HepG2 (cell line): ENCODE data around the gene GUCY1A2. TPM values are rescaled to one million over a fixed set of nuclear protein-coding genes. Genes with fewer than 3 reads are reported as not detected.

Source experiments
- ATAC-seq: fragments of 200-7000 bp; cut with Tn5 transposase; 3 replicates; pipeline ENCODE4 v1.9.1; 2020; ENCODE audit warnings: mild to moderate bottlenecking, moderate library complexity
- BruUV-seq: library from RNA; stranded (reverse); fragments of 400-500 nt; replicated peaks from 2 replicates; lab custom pipeline; 2021; lab: Mats Ljungman, UMichigan
- CTCF ChIA-PET: fragments of 300-600 bp; formaldehyde crosslinking; extraction: SDS; loops from one replicate; lab custom pipeline; 2021; ENCODE audit warnings: low total read pairs, inconsistent platforms, low intra/inter-chr PET ratio; lab: Yijun Ruan, JAX
- POLR2A ChIA-PET: fragments of 350-600 bp; sonication (Branson Sonifier 250); formaldehyde crosslinking; loops from one replicate; lab custom pipeline; 2020; ENCODE audit warnings: antibody characterized with exemption, inconsistent platforms; lab: Yijun Ruan, JAX
- DNase-seq: peaks from one replicate; pipeline ENCODE4 v3.0.0-alpha.2; 2015; ENCODE audit warnings: low spot score
- FAIRE-seq: peaks from 3 replicates; lab custom pipeline; 2011; peaks lifted over from hg19 to GRCh38; lab: Jason Lieb, UNC
- H2AFZ ChIP-seq: one replicate; pipeline ENCODE4 v1.6.1; 2011; ENCODE audit warnings: low read length, inconsistent platforms
- H3K27ac ChIP-seq: fragments of 300-600 bp; 3 replicates; pipeline ENCODE4 v1.8.0; 2011; ENCODE audit warnings: mixed run types, mild to moderate bottlenecking, mixed read lengths, low read length, inconsistent platforms; ENCODE audit not compliant: insufficient read depth; ENCODE audit errors: extremely low read length
- H3K27me3 ChIP-seq, 2 experiments: fragments of 200-600 bp in 1 of 2; 2 replicates in 1 of 2; 3 replicates in 1 of 2; pipeline versions ENCODE4 v1.6.0 to v1.8.0; 2011; ENCODE audit warnings: low read length in 2 of 2, mild to moderate bottlenecking in 2 of 2, moderate library complexity in 2 of 2, inconsistent platforms in 1 of 2; ENCODE audit not compliant: insufficient read depth in 2 of 2, control insufficient read depth in 1 of 2
- H3K36me3 ChIP-seq, 2 experiments: fragments of 200-600 bp in 1 of 2; replicated peaks in 1 of 2; 2 replicates in 1 of 2; 3 replicates in 1 of 2; pipeline versions ENCODE4 v1.5.1 to v1.8.0; 2011; ENCODE audit warnings: low read length in 2 of 2, inconsistent platforms in 1 of 2; ENCODE audit not compliant: insufficient read depth in 2 of 2, control insufficient read depth in 1 of 2
- H3K4me1 ChIP-seq: 2 replicates; pipeline ENCODE4 v1.5.1; 2012; ENCODE audit warnings: low read length, inconsistent platforms; ENCODE audit not compliant: insufficient read depth
- H3K4me2 ChIP-seq: 2 replicates; pipeline ENCODE4 v1.6.0; 2011; ENCODE audit warnings: low read depth, low read length, inconsistent platforms
- H3K4me3 ChIP-seq, 3 experiments: fragments of 200-600 bp in 1 of 3; sonication (generic), shearing (Covaris generic) in 1 of 3; replicated peaks in 1 of 3; 2 replicates each; pipeline ENCODE4 v1.5.1; 2011 to 2016; ENCODE audit warnings: low read length in 3 of 3, inconsistent platforms in 2 of 3, low read depth in 2 of 3, mild to moderate bottlenecking in 2 of 3, control low read depth in 1 of 3, mixed read lengths in 1 of 3; ENCODE audit not compliant: insufficient read depth in 1 of 3
- H3K79me2 ChIP-seq: one replicate; pipeline ENCODE4 v1.6.1; 2011; ENCODE audit warnings: low read length, inconsistent platforms; ENCODE audit not compliant: insufficient read depth
- H3K9ac ChIP-seq: 2 replicates; pipeline ENCODE4 v1.6.0; 2011; ENCODE audit warnings: mild to moderate bottlenecking, low read depth, low read length, inconsistent platforms; ENCODE audit not compliant: insufficient read depth
- H3K9me3 ChIP-seq: 2 replicates; pipeline ENCODE4 v1.5.1; 2012; ENCODE audit warnings: mild to moderate bottlenecking, low read length
- H4K20me1 ChIP-seq: 2 replicates; pipeline ENCODE4 v1.6.0; 2011; ENCODE audit warnings: inconsistent platforms, mild to moderate bottlenecking, low read length, moderate library complexity; ENCODE audit not compliant: insufficient read depth
- CAMTA2 ChIP-seq: sonication (generic); formaldehyde crosslinking; IDR thresholded peaks from 2 replicates; pipeline ENCODE4 v1.4.0; 2020; ENCODE audit warnings: mild to moderate bottlenecking, missing genetic modification reagents, borderline replicate concordance
- ETV6 ChIP-seq: sonication (generic); formaldehyde crosslinking; conservative IDR thresholded peaks from 2 replicates; pipeline ENCODE4 v1.4.0; 2020; ENCODE audit warnings: missing genetic modification reagents
- NKX3-1 ChIP-seq: sonication (generic); formaldehyde crosslinking; IDR thresholded peaks from 2 replicates; pipeline ENCODE4 v1.5.0; 2020; ENCODE audit warnings: missing genetic modification reagents
- RELA ChIP-seq: sonication (generic); formaldehyde crosslinking; IDR thresholded peaks from 2 replicates; pipeline ENCODE4 v1.4.0; 2020; ENCODE audit warnings: missing genetic modification reagents
- SOX6 ChIP-seq, 2 experiments: fragments of 450-650 bp in 1 of 2; sonication (generic) in 1 of 2; formaldehyde crosslinking in 1 of 2; IDR thresholded peaks; 2 replicates each; pipeline versions ENCODE4 v1.4.0 to v1.6.1; 2017 to 2020; ENCODE audit warnings: antibody characterized with exemption in 1 of 2, mild to moderate bottlenecking in 1 of 2, missing genetic modification reagents in 1 of 2
- SRY ChIP-seq: sonication (generic); formaldehyde crosslinking; IDR thresholded peaks from 2 replicates; pipeline ENCODE4 v1.8.0; 2022; ENCODE audit warnings: mild to moderate bottlenecking, missing genetic modification reagents
- TAF1 ChIP-seq: sonication (generic); formaldehyde crosslinking; IDR thresholded peaks from 2 replicates; pipeline ENCODE4 v1.4.0; 2020; ENCODE audit warnings: missing genetic modification reagents
- ZZZ3 ChIP-seq: sonication (generic); formaldehyde crosslinking; IDR thresholded peaks from 2 replicates; pipeline ENCODE4 v1.4.0; 2020; ENCODE audit warnings: missing genetic modification reagents, mild to moderate bottlenecking, borderline replicate concordance
- WGBS: methylation state at CpG from one replicate; pipeline ENCODE4 v1.1.6; 2017; ENCODE audit warnings: low lambda C conversion rate; 5-methylcytosine and 5-hydroxymethylcytosine counted together
- in situ Hi-C: cut with HindIII; loops from 2 replicates; pipeline ENCODE4 v1.10.0; 2017; ENCODE audit warnings: low pct_unique_long_range_greater_than_20kb; ENCODE audit not compliant: extremely low pct_ligation_motif_present
- intact Hi-C: fragments of 100-400 bp; cut with micrococcal nuclease; formaldehyde crosslinking; loops from one replicate; pipeline ENCODE4 v1.10.0; 2022; ENCODE audit not compliant: unreplicated experiment
- polyA plus RNA-seq, 8 experiments: library from polyadenylated mRNA; depleted of rRNA in 3 of 8; stranded (reverse) in 7 of 8; unstranded in 1 of 8; fragments of >200 nt; fragmentation: Illumina TruSeq in 4 of 8; extraction: Trizol in 4 of 8; gene quantifications; 2 replicates each; pipeline versions ENCODE4 v1.2.1 to v1.2.3, GENCODE V29; 2011 to 2016; ENCODE audit warnings: low read depth in 4 of 8, missing spikeins in 1 of 8, mixed read lengths in 1 of 8; ENCODE audit not compliant: insufficient read depth in 1 of 8
- total RNA-seq, 5 experiments: library from RNA; depleted of rRNA; stranded (reverse); fragments of >200 nt; fragmentation: Illumina TruSeq; extraction: Trizol; gene quantifications; 2 replicates each; pipeline ENCODE4 v1.2.3, GENCODE V29; 2016; ENCODE audit warnings: low read depth in 1 of 5
- TF ChIP-seq, protein P1 (sequence below): IDR thresholded peaks from 2 replicates; pipeline ENCODE4 v1.6.1; 2016; ENCODE audit warnings: missing compliant biosample characterization, missing genetic modification reagents, borderline replicate concordance
- TF ChIP-seq, protein P2 (sequence below): sonication (generic); formaldehyde crosslinking; IDR thresholded peaks from 2 replicates; pipeline ENCODE4 v1.5.0; 2020; ENCODE audit warnings: missing genetic modification reagents

The GUCY1A2 gene
- total and polyA plus RNA-seq, 2 of the 13 experiments (the other 11 are each of a cell fraction or from before 2014, with no cell fraction given), result 0.01 to 0.07 TPM

GRCh38 chr11:106679581-106679980 is 338.7 kb downstream of the GUCY1A2 start (continued):
- TF ChIP-seq CAMTA2 (CRISPR knock-in tag), result no peak

- WGBS, result 42% methylated on average over 3 of the region's 3 CpGs
- Histone ChIP-seq H2AFZ (no peak overlapping the region), H3K9me3 (no peaks in the 10 kb centered on the region), H3K79me2 (no peaks in the 10 kb centered on the region), H4K20me1 (no peaks in the 10 kb centered on the region)
- in situ Hi-C loops, result no loop called here
- CTCF ChIA-PET, result no interaction called here
- TF ChIP-seq SRY (CRISPR knock-in tag), result no peak
- TF ChIP-seq, protein P1, sequence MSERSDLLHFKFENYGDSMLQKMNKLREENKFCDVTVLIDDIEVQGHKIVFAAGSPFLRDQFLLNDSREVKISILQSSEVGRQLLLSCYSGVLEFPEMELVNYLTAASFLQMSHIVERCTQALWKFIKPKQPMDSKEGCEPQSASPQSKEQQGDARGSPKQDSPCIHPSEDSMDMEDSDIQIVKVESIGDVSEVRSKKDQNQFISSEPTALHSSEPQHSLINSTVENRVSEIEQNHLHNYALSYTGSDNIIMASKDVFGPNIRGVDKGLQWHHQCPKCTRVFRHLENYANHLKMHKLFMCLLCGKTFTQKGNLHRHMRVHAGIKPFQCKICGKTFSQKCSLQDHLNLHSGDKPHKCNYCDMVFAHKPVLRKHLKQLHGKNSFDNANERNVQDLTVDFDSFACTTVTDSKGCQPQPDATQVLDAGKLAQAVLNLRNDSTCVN (CRISPR knock-in tag), result no peak
- TF ChIP-seq ZZZ3 (CRISPR knock-in tag), result no peak
- TF ChIP-seq SOX6 (IDR thresholded peaks at IDR 0.05), result no peak
- no peak for TF ChIP-seq SOX6 (CRISPR knock-in tag; IDR thresholded peaks at IDR 0.05)
- TF ChIP-seq, protein P2, sequence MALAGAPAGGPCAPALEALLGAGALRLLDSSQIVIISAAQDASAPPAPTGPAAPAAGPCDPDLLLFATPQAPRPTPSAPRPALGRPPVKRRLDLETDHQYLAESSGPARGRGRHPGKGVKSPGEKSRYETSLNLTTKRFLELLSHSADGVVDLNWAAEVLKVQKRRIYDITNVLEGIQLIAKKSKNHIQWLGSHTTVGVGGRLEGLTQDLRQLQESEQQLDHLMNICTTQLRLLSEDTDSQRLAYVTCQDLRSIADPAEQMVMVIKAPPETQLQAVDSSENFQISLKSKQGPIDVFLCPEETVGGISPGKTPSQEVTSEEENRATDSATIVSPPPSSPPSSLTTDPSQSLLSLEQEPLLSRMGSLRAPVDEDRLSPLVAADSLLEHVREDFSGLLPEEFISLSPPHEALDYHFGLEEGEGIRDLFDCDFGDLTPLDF (CRISPR knock-in tag), result no peak
- TF ChIP-seq ETV6, result no peak
- no peak for TF ChIP-seq RELA (CRISPR knock-in tag)
- no peak for TF ChIP-seq NKX3-1 (CRISPR knock-in tag)
- TF ChIP-seq TAF1, result no peak
- TF ChIP-seq, all 625 proteins: peak for 0
- DNase-seq, result no peak
- H3K36me3 ChIP-seq, result no peaks in the 10 kb centered on the region
- H3K9ac ChIP-seq, result no peak overlapping the region
- FAIRE-seq, result no peak
- POLR2A ChIA-PET, result no interaction called here
- no peak overlapping the region for H3K27ac ChIP-seq
- no peak overlapping the region for H3K4me3 ChIP-seq
- H3K4me2 ChIP-seq, result no peak overlapping the region
- no TSS peak for BruUV-seq
- intact Hi-C loops, result no loop called here
- no peak for ATAC-seq
- no peaks in the 10 kb centered on the region for H3K4me1 ChIP-seq
- H3K27me3 ChIP-seq, result no peaks in the 10 kb centered on the region
Measured at GRCh38 chr11:106679181-106679580, 339.1 kb downstream of the GUCY1A2 start.
